ENCODE measurements around the gene PSMF1.

Gene PSMF1

GRCh38 chr20:1118004-1118335, 432 bp upstream of the PSMF1 start:
- no peak for TF ChIP-seq REST (IDR thresholded peaks at IDR 0.05; ENCODE audit: insufficient read depth in 1 of 2, low read depth in 2 of 2, low read length in 2 of 2)
- no peak for TF ChIP-seq TAF1 (IDR thresholded peaks at IDR 0.05; ENCODE audit: borderline replicate concordance, insufficient read depth, low read length)
- no peak for TF ChIP-seq FOXP2 (optimal IDR thresholded peaks at IDR 0.05; ENCODE audit: borderline replicate concordance, extremely low read depth, extremely low read length, insufficient read depth)
- TF ChIP-seq POLR2AphosphoS5 (IDR thresholded peaks at IDR 0.05; ENCODE audit: low read depth, low read length): no peak
- TF ChIP-seq SIN3A (IDR thresholded peaks at IDR 0.05; ENCODE audit: borderline replicate concordance, insufficient read depth, low read length): no peak

DNA sequence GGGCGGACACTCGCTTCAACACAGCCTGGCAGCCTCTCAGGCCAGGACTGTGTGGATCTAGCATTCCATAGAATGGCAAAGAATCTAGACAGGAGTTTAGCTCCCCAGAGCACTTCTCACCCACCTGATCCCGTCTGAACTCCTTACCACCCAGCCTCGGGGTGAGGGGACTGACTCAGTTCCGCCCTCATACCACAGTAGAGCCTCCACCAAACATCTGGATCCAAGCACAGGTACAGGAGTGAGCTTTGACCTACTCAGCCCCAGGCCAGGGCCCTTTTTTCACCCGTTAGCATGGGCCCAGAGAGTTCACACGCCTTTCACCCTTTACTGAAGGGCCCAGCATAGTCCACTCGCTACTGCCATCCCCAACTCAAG, 715 bp downstream of the PSMF1 start:
- no peak for TF ChIP-seq FOXP2 (optimal IDR thresholded peaks at IDR 0.05; ENCODE audit: borderline replicate concordance, extremely low read depth, extremely low read length, insufficient read depth)
- TF ChIP-seq SIN3A (IDR thresholded peaks at IDR 0.05; ENCODE audit: borderline replicate concordance, insufficient read depth, low read length): no peak

GRCh38 chr20:1119524-1119923, 1.1 kb downstream of the PSMF1 start:
- TF ChIP-seq FOXP2 (optimal IDR thresholded peaks at IDR 0.05; ENCODE audit: borderline replicate concordance, extremely low read depth, extremely low read length, insufficient read depth) (no peak), TAF1 (IDR thresholded peaks at IDR 0.05; ENCODE audit: borderline replicate concordance, insufficient read depth, low read length) (no peak), POLR2AphosphoS5 (IDR thresholded peaks at IDR 0.05; ENCODE audit: low read depth, low read length) (no peak)

DNA sequence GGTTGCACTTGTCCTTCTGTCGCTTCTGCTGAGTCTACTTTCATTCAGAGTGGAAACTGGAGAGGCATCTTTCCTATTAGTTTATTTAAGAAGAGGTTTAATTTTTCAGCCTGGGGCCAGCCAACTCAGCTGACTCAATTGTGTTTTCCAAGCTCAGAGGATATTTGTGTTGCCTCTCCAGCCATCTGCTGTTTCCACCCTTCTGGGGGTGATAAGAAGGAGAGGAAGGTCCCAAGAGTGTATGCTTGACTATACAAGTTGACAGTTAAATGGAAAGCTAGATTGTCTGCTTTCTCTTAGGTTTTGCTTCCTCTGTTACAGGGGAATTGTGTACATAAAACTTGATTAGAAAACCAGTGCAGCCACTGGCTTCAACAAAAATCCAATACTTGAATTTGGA, 3.0 kb downstream of the PSMF1 start:
- TF ChIP-seq FOXP2 (optimal IDR thresholded peaks at IDR 0.05; ENCODE audit: borderline replicate concordance, extremely low read depth, extremely low read length, insufficient read depth): no peak

- TF ChIP-seq TAF1 (IDR thresholded peaks at IDR 0.05; ENCODE audit: borderline replicate concordance, insufficient read depth, low read length) (no peak), FOXP2 (optimal IDR thresholded peaks at IDR 0.05; ENCODE audit: borderline replicate concordance, extremely low read depth, extremely low read length, insufficient read depth) (no peak), REST (IDR thresholded peaks at IDR 0.05; ENCODE audit: insufficient read depth in 1 of 2, low read depth in 2 of 2, low read length in 2 of 2) (no peak), POLR2AphosphoS5 (IDR thresholded peaks at IDR 0.05; ENCODE audit: low read depth, low read length) (no peak), SIN3A (IDR thresholded peaks at IDR 0.05; ENCODE audit: borderline replicate concordance, insufficient read depth, low read length) (no peak)
Measured at GRCh38 chr20:1122388-1123315, 4.2 kb downstream of the PSMF1 start.

DNA sequence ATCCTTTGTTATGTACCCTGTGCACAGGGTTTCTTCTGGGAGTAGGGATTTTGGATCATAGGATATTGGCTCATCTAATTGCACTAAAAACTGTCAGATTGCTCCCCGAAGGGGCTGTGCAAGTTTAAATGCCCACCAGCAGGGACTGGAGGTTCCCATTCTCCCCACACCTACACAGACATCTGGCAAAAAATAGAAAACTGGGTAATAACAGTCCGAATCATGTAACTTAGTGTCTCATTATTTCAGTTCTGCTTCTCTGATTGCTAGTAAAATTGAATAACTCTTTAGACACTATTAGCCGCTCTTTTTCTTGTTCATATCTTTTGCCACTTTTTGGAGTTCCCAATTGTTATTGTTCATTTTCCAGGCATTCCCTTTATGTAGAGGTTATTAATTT, 5.3 kb downstream of the PSMF1 start:
- no peak for TF ChIP-seq SIN3A (IDR thresholded peaks at IDR 0.05; ENCODE audit: borderline replicate concordance, insufficient read depth, low read length)
- no peak for TF ChIP-seq TAF1 (IDR thresholded peaks at IDR 0.05; ENCODE audit: borderline replicate concordance, insufficient read depth, low read length)
- TF ChIP-seq FOXP2 (optimal IDR thresholded peaks at IDR 0.05; ENCODE audit: borderline replicate concordance, extremely low read depth, extremely low read length, insufficient read depth): no peak
- TF ChIP-seq POLR2AphosphoS5 (IDR thresholded peaks at IDR 0.05; ENCODE audit: low read depth, low read length): no peak
- TF ChIP-seq REST (IDR thresholded peaks at IDR 0.05; ENCODE audit: insufficient read depth in 1 of 2, low read depth in 2 of 2, low read length in 2 of 2): no peak

Data from PFSK-1 (cell line).